OCI-LY1 (cell line): ENCODE data around the gene WNT2B.

Experiments
- H2AFZ ChIP-seq: fragments of 200-600 bp; sonication (generic), shearing (Covaris generic); 2 replicates; pipeline ENCODE4 v1.6.0; 2014; ENCODE audit warnings: antibody characterized with exemption, mild to moderate bottlenecking, low read length
- H3F3A ChIP-seq: fragments of 200-600 bp; sonication (generic), shearing (Covaris generic); 2 replicates; pipeline ENCODE4 v1.6.0; 2014; ENCODE audit warnings: mild to moderate bottlenecking, antibody characterized with exemption, low read length, moderate library complexity; ENCODE audit not compliant: insufficient read depth
- H3K27ac ChIP-seq: fragments of 200-600 bp; sonication (generic); 2 replicates; pipeline ENCODE4 v1.5.1; 2014; ENCODE audit warnings: low read length, mixed run types, mild to moderate bottlenecking, low read depth; ENCODE audit not compliant: poor library complexity, severe bottlenecking
- H3K27me3 ChIP-seq: fragments of 200-600 bp; sonication (generic); 2 replicates; pipeline ENCODE4 v1.6.0; 2014; ENCODE audit warnings: antibody characterized with exemption, mild to moderate bottlenecking, low read length, moderate library complexity; ENCODE audit not compliant: insufficient read depth
- H3K36me3 ChIP-seq: fragments of 200-600 bp; sonication (generic); 2 replicates; pipeline ENCODE4 v1.6.1; 2014; ENCODE audit warnings: mild to moderate bottlenecking, antibody characterized with exemption, low read length, moderate library complexity, mixed read lengths; ENCODE audit not compliant: insufficient read depth
- H3K4me1 ChIP-seq: fragments of 200-600 bp; sonication (generic); 2 replicates; pipeline ENCODE4 v1.5.1; 2014; ENCODE audit warnings: mild to moderate bottlenecking, low read length, moderate library complexity; ENCODE audit not compliant: insufficient read depth, severe bottlenecking
- H3K4me2 ChIP-seq: fragments of 200-600 bp; sonication (generic), shearing (Covaris generic); 2 replicates; pipeline ENCODE4 v1.6.1; 2014; ENCODE audit warnings: low read length
- H3K4me3 ChIP-seq: fragments of 200-600 bp; sonication (generic); 2 replicates; pipeline ENCODE4 v1.5.1; 2014; ENCODE audit warnings: low read length, low read depth, mild to moderate bottlenecking, mixed read lengths; ENCODE audit not compliant: poor library complexity, severe bottlenecking
- H3K79me2 ChIP-seq: fragments of 200-600 bp; shearing (Covaris generic); 2 replicates; pipeline ENCODE4 v1.6.1; 2016; ENCODE audit warnings: mixed run types, low read length, mixed read lengths; ENCODE audit not compliant: insufficient read depth
- H3K9ac ChIP-seq: fragments of 200-600 bp; sonication (generic), shearing (Covaris generic); 2 replicates; pipeline ENCODE4 v1.6.1; 2014; ENCODE audit warnings: mild to moderate bottlenecking, low read length, mixed read lengths
- H3K9me2 ChIP-seq: fragments of 200-600 bp; sonication (generic), shearing (Covaris generic); 2 replicates; pipeline ENCODE4 v1.6.1; 2014; ENCODE audit warnings: low read depth, mild to moderate bottlenecking, low read length, mixed read lengths
- H3K9me3 ChIP-seq: fragments of 200-600 bp; shearing (Covaris generic); 2 replicates; pipeline ENCODE4 v1.6.1; 2014; ENCODE audit warnings: low read length, mixed read lengths
- H4K20me1 ChIP-seq: fragments of 200-600 bp; sonication (generic), shearing (Covaris generic); 2 replicates; pipeline ENCODE4 v1.6.0; 2016; ENCODE audit warnings: mild to moderate bottlenecking, low read length; ENCODE audit not compliant: insufficient read depth
- CTCF ChIP-seq: fragments of 200-600 bp; sonication (generic), shearing (Covaris generic); IDR thresholded peaks from 2 replicates; pipeline ENCODE4 v1.5.1; 2017; ENCODE audit warnings: mild to moderate bottlenecking, antibody characterized with exemption, low read length, moderate library complexity, mixed read lengths
- EZH2 ChIP-seq: fragments of 200-600 bp; sonication (generic), shearing (Covaris generic); IDR thresholded peaks from 2 replicates; pipeline ENCODE4 v1.8.0; 2017; ENCODE audit warnings: borderline replicate concordance, mixed run types, mild to moderate bottlenecking, antibody characterized with exemption, low read length, moderate library complexity, mixed read lengths

WNT2B gene

GRCh38 chr1:112554411-112554810 lies 45.6 kb downstream of the WNT2B start:
- Histone ChIP-seq H3K27ac (no peak overlapping the region), H3K4me3 (no peak overlapping the region), H3K27me3 (no peaks in the 10 kb centered on the region), H3K36me3 (no peaks in the 10 kb centered on the region), H3F3A (no peaks in the 10 kb centered on the region), H3K4me2 (no peak overlapping the region), H3K9me2 (no peaks in the 10 kb centered on the region), H3K4me1 (no peaks in the 10 kb centered on the region), H3K9ac (no peak overlapping the region), H4K20me1 (no peaks in the 10 kb centered on the region), H2AFZ (no peak overlapping the region), H3K9me3 (no peaks in the 10 kb centered on the region), H3K79me2 (no peaks in the 10 kb centered on the region)
- TF ChIP-seq CTCF (no peak), EZH2 (no peak)

GRCh38 chr1:112557385-112557784 lies 48.6 kb downstream of the WNT2B start:
- H2AFZ ChIP-seq, result no peak overlapping the region
- H3K4me3 ChIP-seq, result no peak overlapping the region
- no peak for TF ChIP-seq CTCF
- TF ChIP-seq EZH2, result no peak
- no peaks in the 10 kb centered on the region for H3K9me3 ChIP-seq
- no peaks in the 10 kb centered on the region for H3K27me3 ChIP-seq
- H3K9ac ChIP-seq, result no peak overlapping the region
- no peak overlapping the region for H3K4me2 ChIP-seq
- H3F3A ChIP-seq, result no peaks in the 10 kb centered on the region
- no peaks in the 10 kb centered on the region for H3K4me1 ChIP-seq
- H3K36me3 ChIP-seq, result no peaks in the 10 kb centered on the region
- no peak overlapping the region for H3K27ac ChIP-seq
- H4K20me1 ChIP-seq, result no peaks in the 10 kb centered on the region
- H3K79me2 ChIP-seq, result no peaks in the 10 kb centered on the region
- no peaks in the 10 kb centered on the region for H3K9me2 ChIP-seq

- no peak for TF ChIP-seq EZH2
- TF ChIP-seq CTCF, result no peak
- no peak overlapping the region for H3K4me2 ChIP-seq
- H3K9ac ChIP-seq, result no peak overlapping the region
- no peak overlapping the region for H2AFZ ChIP-seq
- H3K4me3 ChIP-seq, result no peak overlapping the region
- H3K36me3 ChIP-seq, result no peaks in the 10 kb centered on the region
- no peaks in the 10 kb centered on the region for H3K9me3 ChIP-seq
- no peaks in the 10 kb centered on the region for H3K79me2 ChIP-seq
- H3K4me1 ChIP-seq, result no peaks in the 10 kb centered on the region
- no peaks in the 10 kb centered on the region for H3K27me3 ChIP-seq
- no peak overlapping the region for H3K27ac ChIP-seq
- no peaks in the 10 kb centered on the region for H3K9me2 ChIP-seq
- H3F3A ChIP-seq, result no peaks in the 10 kb centered on the region
- H4K20me1 ChIP-seq, result no peaks in the 10 kb centered on the region
Measured at GRCh38 chr1:112558634-112559033, 49.9 kb downstream of the WNT2B start.
